ENCODE data around the gene DYSF.
"Not testable (repeated sequence)": the region's sequence is repeated elsewhere in the genome, so short reads cannot be mapped to it uniquely, and the experiment has no call there.

DYSF gene

GRCh38 chr2:71453404-71454220, at the start of gene DYSF:
Gene DYSF, plus strand, starts transcription at chr2:71453561.
- no peak for DNase-seq

GRCh38 chr2:71409611-71410010, 43.8 kb upstream of the DYSF start:
- DNase-seq = no peak

GRCh38 chr2:71410696-71411095, 42.7 kb upstream of the DYSF start:
- no peak for DNase-seq

GRCh38 chr2:71416866-71417265, 36.5 kb upstream of the DYSF start:
- DNase-seq = not testable (repeated sequence)

GRCh38 chr2:71417300-71418202, 35.8 kb upstream of the DYSF start:
- no peak for DNase-seq

- no peak for DNase-seq
These were observed 34.2 kb upstream of the DYSF start for GRCh38 chr2:71419145-71419544.

GRCh38 chr2:71419976-71420375, 33.4 kb upstream of the DYSF start:
- DNase-seq = no peak

- DNase-seq = no peak
These were observed 30.6 kb upstream of the DYSF start for GRCh38 chr2:71422786-71423185.

- DNase-seq = no peak
These were observed 29.4 kb upstream of the DYSF start for GRCh38 chr2:71423817-71424420.

- no peak for DNase-seq
These were observed 26.6 kb upstream of the DYSF start for GRCh38 chr2:71426721-71427120.

- no peak for DNase-seq
These were observed 24.6 kb upstream of the DYSF start for GRCh38 chr2:71428472-71429383.

GRCh38 chr2:71445142-71445541, 8.2 kb upstream of the DYSF start:
- DNase-seq = not testable (repeated sequence)

GRCh38 chr2:71446505-71446904, 6.9 kb upstream of the DYSF start:
- no peak for DNase-seq

- no peak for DNase-seq
These were observed 4.0 kb upstream of the DYSF start for GRCh38 chr2:71449343-71449742.

GRCh38 chr2:71451705-71452104, 1.7 kb upstream of the DYSF start:
- no peak for DNase-seq

- DNase-seq = peak; percentile 32
These were observed 796 bp upstream of the DYSF start for GRCh38 chr2:71452565-71452964.

GRCh38 chr2:71454221-71455010, 1.1 kb downstream of the DYSF start:
- DNase-seq = no peak

- DNase-seq = no peak
These were observed 1.8 kb downstream of the DYSF start for GRCh38 chr2:71455011-71455740.

GRCh38 chr2:71455741-71456569, 2.6 kb downstream of the DYSF start:
- peak; percentile 52 for DNase-seq

- DNase-seq = no peak
These were observed 3.3 kb downstream of the DYSF start for GRCh38 chr2:71456617-71457016.

All from fibroblast of upper back skin (primary cell).